EL (cell line): Measurements from ENCODE around the gene LRRN4.

Source experiments
- DNase-seq: peaks from one replicate; pipeline ENCODE4 v3.0.0-alpha.2; 2016

The LRRN4 gene

DNA sequence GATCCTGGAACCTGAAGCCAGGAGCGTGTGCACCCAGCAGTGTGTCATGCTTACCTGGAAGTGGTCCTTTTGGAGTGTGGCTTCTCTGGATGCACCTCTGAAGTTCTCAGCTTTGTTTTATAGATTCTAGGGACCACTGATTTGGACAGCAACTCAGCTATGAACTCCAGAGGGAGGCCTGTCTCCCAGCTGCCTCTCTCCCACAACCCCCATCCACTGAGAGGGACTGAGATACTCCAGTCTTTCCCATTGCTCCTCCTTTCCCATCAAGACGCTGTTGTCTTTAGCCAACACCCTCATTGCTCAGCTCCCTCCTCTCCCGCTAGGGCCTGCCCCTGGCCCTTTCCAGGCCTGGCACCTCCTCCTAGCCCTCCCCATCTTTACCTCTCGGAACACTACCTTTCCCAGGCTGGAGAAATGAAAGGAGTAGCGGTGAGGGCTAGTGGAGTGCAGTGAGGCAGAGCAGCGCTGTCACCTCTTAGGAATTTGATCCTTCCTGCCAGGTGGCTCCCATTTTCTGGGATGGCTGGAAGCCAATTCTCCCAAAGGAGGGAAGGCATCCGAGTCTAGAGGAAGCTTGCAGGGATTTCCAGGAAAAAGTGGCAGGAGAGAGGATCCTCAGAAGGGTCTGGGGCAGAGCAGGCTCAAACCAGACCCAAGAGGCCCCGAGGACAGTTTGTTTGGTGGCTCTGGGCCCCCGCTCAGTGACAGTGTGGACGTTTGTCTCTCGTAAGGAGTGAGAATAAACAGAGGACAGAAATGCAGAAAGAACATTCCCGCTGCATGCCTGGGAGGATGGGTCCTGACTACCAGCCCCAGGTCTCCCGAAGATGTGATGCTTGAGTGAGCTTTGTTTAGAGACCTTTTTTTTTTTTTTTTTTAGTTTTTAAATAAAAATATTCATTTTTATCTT, at the start of gene LRRN4:
Gene LRRN4, minus strand, starts transcription at position 285 of the 913 bp plus-strand sequence. CDS start 1,261 bp downstream, outside the sequence.
- DNase-seq = peak; percentile 56

DNA sequence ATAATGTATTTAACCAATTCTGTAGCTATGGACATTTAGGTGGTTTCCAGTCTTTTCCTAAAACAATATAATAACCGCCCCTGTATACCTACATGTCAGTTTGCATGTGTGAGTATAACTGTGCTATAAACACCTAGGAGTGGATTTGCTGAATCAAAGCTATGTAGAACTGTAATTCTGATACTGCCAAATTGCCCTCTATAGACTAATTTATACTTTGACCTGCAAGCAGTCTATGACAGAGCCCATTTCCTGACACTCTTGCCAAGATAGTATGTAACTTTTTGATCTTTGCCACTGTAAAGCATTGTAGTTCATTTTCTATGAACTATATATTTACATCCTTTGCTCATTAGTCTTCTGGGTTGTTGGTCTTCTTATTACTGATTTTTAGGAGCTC, 49.4 kb upstream of the LRRN4 start:
- no peak for DNase-seq

DNA sequence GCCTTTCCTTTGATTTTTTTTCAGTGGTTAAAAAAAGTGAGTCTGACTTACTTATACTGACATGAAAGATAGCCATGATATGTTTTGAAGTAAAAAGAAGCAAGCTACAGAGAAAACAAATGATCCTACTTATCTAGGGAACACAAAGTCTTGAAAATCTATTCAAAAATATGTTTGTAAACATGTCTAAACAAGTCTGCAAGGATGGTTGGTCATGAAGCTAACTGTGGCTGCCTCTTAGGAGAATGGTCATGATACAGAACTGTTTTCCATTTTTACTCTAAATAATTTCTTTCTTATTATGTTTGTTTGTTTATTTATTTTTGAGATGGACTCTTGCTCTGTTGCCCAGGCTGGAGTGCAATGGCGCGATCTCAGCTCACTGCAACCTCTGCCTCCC, 47.5 kb upstream of the LRRN4 start:
- DNase-seq = no peak

DNA sequence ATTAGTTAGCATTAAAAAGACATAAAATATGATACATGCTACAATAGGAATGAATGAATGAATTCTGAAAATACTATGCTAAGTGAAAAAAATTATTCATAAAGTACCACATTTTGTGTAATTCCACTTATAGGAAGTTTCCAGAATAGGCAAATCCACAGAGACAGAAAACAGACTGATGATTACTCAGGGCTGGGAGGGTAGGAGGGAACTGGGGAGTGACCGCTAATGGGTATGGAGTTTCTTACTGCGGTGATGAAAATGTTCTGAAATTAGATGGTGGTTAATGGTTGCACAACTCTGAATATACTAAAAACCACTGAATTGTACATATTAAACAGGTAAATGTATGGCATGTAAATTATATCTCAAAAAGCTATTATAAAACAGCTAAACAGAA, 46.4 kb upstream of the LRRN4 start:
- no peak for DNase-seq

DNA sequence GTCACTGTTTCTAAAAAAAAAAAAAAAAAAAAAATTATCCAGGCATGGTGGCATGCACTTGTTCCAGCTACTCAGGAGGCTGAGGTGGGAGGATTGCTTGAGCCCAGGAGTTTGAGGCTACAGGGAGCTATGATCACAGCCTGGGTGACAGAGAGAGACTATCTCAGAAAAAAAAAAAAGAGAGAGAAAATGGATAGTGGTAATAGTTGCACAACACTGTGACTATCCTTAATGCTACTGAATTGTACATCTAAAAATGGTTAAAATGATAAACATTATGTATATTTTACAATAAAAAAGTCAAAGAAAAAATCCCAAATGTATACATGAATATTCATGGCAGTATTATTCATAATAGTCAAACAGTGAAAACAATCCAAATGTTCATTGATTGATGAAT, 46.0 kb upstream of the LRRN4 start:
- DNase-seq = no peak

DNA sequence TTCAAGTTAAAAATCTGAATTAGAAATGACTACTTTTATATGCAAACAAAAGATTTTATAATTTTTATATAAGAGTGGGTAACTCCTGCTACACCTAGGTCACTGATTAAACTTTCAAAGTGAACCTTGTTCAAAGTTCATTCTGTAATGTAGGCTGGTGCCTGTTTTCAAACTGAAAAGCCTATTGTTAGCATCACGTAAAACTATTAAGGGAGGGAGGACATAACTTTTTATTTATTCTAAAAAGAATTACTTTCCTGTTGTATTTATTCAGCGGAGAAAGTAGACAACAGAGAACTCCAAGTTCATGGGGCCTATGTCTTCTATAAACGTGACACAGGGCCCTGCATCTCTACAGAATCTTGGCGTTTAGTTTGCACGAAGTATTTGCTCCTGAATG, 41.5 kb upstream of the LRRN4 start:
- DNase-seq = no peak

DNA sequence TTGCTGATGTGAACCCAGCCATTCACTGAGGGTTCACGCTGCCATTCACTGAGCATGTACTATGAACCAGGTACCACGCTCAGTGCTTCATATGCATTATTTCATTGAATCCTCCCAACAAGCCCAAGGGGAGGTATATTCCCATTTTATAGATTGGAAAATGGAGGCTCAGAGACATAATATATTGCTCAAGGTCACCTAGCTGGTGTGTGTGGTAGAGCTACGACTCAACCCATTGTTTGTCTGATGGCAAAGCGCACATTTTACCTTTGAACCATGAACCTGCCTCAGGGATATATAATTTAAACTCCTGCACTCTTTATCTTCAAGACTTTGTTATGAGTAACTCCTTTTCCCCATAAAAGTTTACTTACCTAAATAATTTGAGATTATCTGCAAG, 40.7 kb upstream of the LRRN4 start:
- DNase-seq = no peak

DNA sequence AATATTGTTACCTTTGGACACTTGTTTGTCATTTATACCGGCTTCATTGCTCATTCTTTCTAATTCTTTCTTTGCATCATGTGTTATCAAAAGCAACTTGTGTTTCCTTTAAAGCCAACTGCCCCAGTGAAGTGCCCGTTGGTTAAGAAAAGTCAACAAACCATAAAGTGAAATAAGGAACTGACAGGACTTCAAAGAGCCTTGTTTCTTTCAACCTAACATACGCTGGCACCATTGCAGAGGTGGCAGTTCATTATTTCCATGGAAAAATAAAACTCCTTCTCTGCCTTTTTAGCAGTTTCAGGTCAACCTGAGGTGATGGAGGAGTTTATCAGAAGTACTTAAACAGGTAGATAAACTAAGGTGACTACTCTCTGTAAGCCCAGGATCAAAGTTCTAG, 40.2 kb upstream of the LRRN4 start:
- no peak for DNase-seq

DNA sequence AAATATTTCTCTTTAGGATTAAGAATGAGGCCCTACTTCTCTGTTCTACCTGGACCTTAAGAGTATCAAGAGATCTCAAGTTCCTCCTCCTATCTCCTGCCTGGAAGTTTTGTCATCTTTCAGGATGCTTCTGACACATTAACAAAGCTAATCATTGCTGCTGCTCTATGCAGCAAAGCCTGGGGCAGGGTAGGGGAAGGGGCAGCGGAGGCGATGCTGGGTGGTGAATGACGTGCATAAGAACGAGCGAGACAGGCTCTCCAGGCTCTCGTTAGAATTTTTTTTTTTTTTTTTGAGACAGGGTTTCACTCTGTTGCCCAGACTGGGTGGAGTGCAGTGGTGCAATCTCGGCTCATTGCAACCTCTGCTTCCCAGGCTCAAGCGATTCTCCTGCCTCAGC, 37.8 kb upstream of the LRRN4 start:
- DNase-seq = no peak

DNA sequence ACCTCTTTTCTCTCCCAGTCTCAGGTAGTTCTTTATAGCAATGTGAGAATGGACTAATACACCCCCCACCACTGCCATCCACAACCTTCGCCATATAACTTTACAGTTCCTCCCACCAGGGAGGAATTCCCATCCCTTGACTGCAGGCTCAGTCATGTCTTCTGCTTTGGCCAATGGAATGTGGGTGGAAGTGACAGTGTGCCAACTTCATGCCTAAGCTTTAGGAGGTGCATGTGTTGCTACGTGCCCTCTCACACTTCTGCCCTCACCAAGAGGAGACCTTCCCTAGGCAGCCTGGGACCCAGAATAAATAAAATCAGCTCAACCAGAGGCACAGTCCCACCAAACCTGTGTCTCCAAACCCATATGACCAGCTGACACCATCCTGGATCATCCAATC, 33.0 kb upstream of the LRRN4 start:
- no peak for DNase-seq

DNA sequence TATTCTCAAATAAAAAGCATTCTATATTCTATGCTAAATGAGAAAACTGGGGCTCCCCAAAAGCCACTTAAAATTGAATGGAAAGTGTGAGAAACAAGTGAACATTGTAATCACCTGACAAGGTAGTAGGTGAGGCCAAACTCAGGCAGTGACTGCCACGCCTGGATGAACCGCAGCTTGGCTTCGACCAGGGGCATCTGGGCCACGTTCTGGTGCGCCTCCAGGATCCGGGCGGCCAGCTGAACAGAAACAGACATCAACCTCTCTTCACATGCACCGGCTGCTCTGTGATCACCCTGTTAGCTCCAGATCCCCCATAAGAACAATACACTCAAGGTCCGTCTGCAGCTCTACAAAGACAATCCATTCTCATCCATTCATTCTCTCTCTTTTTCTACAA, 30.1 kb upstream of the LRRN4 start:
- DNase-seq = no peak

DNA sequence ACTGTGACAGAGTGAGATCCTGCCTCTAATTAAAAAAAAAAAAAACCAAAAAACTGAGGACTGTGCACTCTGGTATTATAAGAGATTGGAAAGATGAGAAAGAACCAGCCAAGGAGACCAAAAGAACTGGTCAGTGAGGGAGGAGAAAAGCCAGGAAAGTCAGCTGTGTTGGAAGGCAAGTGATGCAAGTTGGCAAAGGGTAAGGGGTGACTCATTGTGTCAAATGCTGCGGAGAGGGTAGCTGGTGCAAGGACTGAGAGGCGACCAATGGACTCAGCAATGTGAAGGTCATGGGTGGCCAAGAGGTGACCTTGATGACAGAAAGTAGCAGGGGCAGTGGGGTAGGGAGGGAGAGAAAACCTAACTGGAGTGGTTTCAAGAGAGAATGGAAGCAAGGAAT, 27.4 kb upstream of the LRRN4 start:
- DNase-seq = peak; percentile 50

DNA sequence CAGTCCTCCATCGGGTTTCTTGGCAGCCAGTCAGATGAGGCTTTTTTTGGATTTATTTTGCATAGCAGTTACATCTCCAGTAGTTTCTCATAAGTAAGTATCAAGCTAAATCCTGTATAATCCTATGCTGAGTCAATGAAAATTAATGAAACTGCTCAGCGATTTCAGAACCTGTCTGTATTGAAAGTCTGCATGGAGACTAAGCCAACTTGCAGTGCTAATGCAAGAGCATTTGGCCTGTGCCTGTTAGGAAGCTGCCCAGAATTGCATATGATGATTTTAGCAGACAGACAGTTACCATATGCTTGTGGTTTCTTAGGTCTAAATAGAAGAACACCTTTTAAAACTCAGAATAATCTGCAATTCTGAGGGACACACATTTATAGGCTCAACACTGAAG, 25.2 kb upstream of the LRRN4 start:
- DNase-seq = no peak

DNA sequence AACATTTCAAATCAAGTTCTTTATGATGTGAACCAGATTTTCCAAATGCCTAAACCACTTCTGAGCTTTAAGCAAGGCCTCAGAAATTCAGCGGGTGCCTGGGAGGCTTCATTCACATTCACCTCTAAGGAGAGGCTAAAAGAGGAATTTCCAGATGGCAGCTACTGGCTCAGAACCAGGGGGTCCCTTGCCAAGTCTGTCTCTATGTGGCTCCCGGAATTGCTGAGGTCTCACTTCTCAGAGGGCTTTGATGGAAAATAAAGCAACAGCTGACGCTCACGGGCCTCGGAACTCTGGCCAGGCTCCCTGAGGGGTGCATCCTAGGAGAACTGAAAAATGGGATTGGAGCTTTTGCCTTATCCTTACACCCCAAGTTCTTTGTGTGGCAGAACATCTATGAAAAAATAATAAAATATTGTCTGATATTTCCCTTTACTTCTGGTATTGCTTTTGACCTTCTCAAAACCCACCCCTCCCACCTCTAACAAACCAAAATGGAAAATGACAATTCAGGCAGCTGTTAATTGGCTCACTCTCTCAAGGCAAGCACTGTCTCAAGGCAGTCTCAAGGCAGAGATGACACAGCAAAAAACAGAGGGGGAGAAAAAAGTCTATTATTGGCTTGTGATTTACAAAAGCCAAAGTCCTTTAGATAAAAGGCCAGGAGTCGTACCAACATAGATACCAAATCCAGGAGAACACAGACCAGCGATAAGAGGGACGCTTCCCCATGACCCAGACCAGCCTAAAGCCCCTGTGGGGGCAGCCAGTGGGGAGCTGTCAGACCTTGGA, 21.8 kb upstream of the LRRN4 start:
- DNase-seq = no peak

DNA sequence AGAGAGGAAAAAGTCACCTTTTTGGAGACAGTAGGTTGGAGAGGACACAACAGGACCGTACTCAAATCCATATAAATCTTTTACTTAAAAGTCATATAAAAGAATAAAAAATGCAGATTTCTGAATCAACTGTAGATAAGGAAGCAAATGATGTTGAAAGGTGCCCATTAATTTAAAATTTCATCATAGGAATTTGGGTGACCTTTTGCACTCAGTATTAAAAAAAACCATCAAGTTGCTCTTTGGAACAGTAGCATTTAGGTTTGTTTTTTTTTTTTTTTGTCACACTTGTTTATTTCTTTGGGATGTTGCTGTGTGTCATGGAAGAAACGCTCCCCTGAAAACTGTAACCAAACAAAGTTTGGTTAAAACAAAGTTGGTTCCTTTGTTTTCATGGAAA, 20.9 kb upstream of the LRRN4 start:
- DNase-seq = no peak

DNA sequence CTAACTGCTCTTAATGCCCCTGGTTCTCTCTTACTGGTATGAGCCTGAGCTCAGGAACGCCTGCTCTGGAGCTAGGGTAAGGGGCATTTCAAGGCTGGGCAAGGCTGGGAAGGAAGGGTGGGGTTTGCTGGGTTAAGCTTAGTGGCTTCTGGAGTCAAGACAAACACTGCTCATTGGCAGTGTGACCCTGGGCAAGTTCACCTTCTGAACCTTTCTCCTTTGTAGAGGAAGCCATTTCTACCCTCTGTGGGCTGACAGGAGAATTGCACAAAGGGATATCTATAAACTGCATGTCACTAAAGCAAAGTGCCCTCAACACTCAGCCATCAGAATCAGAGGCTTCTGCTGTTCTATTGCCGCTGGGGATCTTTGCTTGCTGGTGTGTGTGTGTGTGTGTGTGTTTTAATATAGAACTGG, 20.3 kb upstream of the LRRN4 start:
- DNase-seq = peak; percentile 20

DNA sequence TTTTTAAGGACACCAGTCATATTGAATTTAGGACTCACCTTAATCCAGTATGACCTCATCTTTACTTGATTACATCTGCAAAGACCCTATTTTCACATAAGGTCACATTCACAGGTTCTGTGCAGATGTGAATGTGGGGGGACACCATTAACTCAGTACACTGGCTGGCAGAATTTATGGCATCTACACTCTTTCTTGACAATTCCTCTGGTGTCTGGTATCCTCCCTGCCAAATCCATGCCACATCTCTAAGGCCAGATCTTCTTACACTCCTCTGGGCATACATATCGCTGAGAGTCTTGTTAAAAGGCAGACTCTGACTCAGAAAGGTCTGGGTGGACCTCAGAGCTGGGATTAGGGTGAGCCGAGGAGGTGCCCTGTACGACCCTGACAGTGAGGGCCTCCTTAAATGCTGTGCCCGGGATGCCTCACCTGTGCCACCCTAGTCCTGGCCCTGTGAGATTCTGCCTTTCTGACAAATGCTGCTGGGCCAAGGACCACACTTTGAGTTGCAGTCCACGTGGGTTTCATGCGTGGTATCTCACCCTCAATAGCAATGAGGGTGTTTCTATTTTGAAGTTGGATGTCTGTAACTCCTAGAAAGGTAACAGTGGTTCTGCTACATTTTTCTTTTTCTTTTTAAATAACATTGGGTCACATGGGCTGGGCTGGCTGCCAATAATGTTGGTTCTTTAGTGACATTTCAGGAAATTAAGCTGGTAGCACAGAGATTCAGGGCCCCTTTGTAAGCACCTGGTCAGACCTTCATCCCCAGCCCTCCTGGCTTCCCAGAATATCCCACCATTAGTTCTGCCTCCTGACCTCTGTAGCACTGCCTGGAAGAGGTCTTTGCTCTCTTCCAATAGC, 17.2 kb upstream of the LRRN4 start:
- no peak for DNase-seq

DNA sequence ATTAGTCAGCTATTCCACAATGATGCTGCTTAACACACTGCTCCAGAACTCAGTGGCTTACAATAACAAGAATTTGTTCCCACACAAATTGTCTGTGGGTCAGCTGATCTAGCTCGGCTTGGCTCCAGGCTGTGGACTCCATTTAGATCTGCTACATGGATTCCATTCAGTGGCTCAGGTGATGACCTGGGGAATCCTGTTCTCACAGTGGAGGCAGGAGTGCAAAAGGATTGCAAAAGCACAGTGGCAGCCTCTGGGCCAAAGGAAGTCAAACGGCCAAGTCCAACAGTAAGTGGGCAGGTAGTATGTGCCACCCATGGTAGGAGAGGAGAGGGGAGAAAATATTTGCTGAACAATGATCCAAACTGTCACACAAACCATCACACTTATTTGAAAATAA, 15.8 kb upstream of the LRRN4 start:
- DNase-seq = no peak

DNA sequence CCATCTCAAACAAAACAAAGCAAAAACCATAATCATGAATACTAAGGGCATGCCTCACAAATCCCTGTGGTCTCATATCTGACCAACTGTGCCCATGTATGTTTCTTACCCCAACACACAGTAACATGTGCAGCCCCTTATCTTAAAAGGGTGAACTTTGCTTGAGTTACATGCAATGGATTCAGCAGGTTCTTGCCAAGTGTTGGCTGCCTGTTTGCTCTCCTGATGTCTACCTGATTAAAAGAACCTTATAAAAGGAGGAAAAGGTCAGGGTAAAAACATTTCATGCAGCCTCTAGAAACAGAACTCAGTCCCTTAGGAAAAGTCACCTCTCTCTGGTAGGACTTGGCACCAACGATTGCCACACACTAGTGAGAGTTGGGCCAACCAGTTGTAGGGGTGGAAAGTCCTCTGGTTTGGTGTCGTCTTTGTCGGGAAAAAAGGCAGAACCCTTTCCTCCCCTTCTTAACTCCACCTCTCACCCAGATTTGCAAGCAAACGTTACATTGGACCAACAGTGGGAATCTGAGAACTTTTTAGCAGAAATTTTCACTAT, 14.0 kb upstream of the LRRN4 start:
- DNase-seq = no peak

DNA sequence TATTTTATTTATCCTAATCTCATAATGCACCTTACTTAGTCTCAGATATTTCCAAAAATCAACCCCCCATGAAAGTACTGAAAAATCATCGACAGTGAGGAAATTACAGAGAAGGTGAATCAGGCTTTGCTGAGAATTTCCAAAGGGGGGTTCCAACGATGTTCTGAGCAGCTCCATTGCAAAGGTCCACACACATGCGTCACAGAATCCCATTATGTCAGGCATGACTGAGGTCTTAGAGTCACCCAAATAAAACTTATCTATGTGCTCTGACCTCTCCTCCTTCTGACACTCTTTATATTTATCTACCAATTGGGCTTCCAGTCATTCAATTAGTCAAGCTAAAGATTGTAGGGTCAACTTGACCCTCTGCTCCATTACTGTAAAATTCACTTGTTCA, 12.7 kb upstream of the LRRN4 start:
- no peak for DNase-seq

DNA sequence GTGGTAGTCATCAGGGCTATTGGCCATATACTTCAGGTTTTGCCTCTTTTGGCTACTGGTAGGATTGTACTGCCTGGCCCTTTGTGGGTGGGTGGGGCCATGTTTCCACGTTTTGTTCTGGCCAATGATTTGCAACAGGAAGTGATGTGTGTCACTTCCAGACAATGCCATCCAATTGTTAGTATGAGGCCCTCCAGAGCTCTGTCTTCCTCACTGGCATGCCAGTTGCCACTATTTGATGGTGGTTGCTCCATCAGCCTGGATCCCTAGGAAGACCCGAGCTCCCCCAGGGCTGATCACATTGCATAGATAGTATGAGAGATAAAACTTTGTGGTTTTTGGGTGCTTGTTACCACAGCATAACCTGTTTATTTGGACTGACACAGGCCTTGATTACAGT, 7.7 kb upstream of the LRRN4 start:
- DNase-seq = no peak

DNA sequence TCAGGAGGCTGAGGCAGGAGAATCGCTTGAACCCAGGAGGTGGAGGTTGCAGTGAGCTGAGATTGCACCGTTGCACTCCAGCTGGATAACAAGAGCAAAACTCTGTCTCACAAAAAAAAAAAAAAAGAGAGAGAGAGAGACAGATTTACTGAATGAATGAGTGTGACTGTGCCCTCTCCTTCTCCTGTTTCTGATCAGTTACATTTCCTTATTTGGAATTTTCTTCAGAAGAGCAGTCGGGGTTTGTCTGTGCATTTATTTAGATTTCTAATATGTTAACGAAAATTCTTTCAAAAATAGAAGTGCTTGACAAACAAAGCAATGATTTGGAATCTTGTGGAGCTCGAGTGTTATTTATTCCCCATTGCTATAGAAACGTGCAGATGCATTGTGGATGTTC, 6.4 kb upstream of the LRRN4 start:
- no peak for DNase-seq
